Stimulated activated naive CD8-positive, alpha-beta T cell treated with anti-CD3 and anti-CD28 coated beads, Interleukin-15, amount 100 ng/mL, for 72 hours (primary cell): ENCODE data around the gene MISP.
"Not testable (repeated sequence)": the region's sequence is repeated elsewhere in the genome, so short reads cannot be mapped to it uniquely, and the experiment has no call there.

Experiments used
- ATAC-seq: fragments of 150-1000 bp; cut with Tn5 transposase; 2 replicates; pipeline ENCODE4 v1.10.0; 2021; ENCODE audit warnings: mild to moderate bottlenecking, moderate library complexity
- DNase-seq, 2 donors: peaks; one replicate each; pipeline ENCODE4 v3.0.0; 2021 to 2022
- H3K27ac Mint-ChIP-seq, 2 donors: one replicate each; pipeline ENCODE4 v1.8.0; 2022; ENCODE audit warnings: mild to moderate bottlenecking in 2 of 2, mixed read lengths in 2 of 2, moderate library complexity in 2 of 2
- H3K27me3 Mint-ChIP-seq: one replicate; pipeline ENCODE4 v1.8.0; 2022; ENCODE audit warnings: mixed read lengths
- H3K4me1 Mint-ChIP-seq: one replicate; pipeline ENCODE4 v1.8.0; 2022; ENCODE audit warnings: mild to moderate bottlenecking, mixed read lengths
- H3K4me3 Mint-ChIP-seq, 2 donors: one replicate each; pipeline ENCODE4 v1.8.0; 2022; ENCODE audit warnings: mild to moderate bottlenecking in 2 of 2, mixed read lengths in 2 of 2, moderate library complexity in 1 of 2
- H3K9me3 Mint-ChIP-seq, 2 donors: one replicate each; pipeline ENCODE4 v1.8.0; 2022; ENCODE audit warnings: mixed read lengths in 2 of 2

Gene MISP

DNA sequence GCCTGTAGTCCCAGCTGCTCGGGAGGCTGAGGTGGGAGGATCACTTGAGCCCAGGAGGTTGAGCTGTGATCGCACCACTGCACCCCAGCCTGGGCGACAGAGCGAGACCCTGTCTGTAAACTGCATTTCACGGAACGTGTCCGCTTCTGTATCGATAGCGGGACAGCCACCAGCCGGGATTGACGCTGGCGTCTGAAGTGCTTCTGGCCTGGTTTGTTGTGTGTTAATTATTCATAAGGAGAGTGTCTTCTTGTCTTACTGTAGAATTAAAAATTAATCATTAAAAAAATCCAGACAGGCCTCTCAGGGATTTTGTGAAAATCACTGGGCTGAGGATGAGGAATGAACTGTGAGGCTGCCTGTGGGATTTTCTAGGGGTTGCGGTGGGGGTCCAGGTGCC is 16.2 kb upstream of the MISP start:
- H3K4me1 Mint-ChIP-seq, result peaks cover 28% of the 10 kb centered on the region
- DNase-seq (no peak), ATAC-seq (no peak)
- no peaks in the 10 kb centered on the region for H3K9me3 Mint-ChIP-seq
- H3K27ac Mint-ChIP-seq, result peak overlapping the region in 1 of 2 donors; percentile 89
- peaks cover 12% of the 10 kb centered on the region for H3K27me3 Mint-ChIP-seq
- H3K4me3 Mint-ChIP-seq, result no peak overlapping the region

DNA sequence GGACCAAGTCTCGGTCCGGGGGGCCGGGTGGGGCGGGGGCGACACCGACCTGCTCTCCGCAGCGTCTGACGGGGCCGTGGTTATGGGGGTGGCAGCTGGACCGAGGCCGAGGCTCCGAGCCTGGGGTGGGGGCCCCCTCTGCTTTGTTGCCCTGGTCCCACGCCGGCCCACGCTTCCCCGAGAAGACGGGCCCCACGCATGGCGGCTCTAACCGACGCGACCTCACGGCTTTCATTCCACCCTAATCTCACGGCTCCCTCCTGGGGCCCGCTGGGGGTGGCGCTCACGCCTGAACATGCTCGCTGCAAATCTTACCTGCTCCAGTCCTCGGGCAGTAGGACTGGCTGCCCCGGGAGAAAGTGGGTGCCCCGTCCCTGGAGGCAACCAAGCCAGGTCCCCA is 14.8 kb upstream of the MISP start:
- DNase-seq (no peak), ATAC-seq (no peak)
- no peak overlapping the region for H3K4me3 Mint-ChIP-seq
- H3K9me3 Mint-ChIP-seq, result no peaks in the 10 kb centered on the region
- no peak overlapping the region for H3K27ac Mint-ChIP-seq
- H3K27me3 Mint-ChIP-seq, result peaks cover 12% of the 10 kb centered on the region
- H3K4me1 Mint-ChIP-seq, result peaks cover 28% of the 10 kb centered on the region

DNA sequence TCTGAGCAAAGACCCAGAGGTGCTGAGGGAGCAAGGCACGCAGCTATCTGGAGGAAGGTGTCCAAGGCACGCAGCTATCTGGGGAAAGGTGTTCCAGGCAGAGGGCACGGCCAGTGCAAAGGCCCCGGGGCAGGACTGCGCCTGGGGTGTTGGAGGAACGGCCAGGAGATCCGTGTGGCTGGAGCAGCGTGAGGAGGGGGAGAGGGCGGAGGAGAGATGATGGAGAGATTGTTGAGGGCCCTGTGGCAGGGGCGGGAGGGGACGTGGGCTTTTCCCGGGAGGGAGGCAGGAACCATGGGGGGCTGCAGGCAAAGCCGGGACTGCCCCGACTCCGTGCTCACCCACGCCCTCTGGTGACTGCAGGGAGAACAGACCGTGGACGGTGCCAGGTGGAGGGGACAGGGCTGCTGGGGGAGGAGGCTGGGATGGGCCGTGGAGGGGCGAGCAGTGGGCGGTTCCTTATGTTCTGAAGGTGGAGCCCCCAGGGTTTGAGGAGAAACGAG is 13.3 kb upstream of the MISP start:
- ATAC-seq, result peak; percentile 71
- H3K4me1 Mint-ChIP-seq, result peaks cover 23% of the 10 kb centered on the region
- peak; percentile 42 to 62 for DNase-seq
- no peak overlapping the region for H3K4me3 Mint-ChIP-seq
- peak overlapping the region in 1 of 2 donors; percentile 63 for H3K27ac Mint-ChIP-seq
- H3K9me3 Mint-ChIP-seq, result no peaks in the 10 kb centered on the region
- peaks cover 12% of the 10 kb centered on the region for H3K27me3 Mint-ChIP-seq

DNA sequence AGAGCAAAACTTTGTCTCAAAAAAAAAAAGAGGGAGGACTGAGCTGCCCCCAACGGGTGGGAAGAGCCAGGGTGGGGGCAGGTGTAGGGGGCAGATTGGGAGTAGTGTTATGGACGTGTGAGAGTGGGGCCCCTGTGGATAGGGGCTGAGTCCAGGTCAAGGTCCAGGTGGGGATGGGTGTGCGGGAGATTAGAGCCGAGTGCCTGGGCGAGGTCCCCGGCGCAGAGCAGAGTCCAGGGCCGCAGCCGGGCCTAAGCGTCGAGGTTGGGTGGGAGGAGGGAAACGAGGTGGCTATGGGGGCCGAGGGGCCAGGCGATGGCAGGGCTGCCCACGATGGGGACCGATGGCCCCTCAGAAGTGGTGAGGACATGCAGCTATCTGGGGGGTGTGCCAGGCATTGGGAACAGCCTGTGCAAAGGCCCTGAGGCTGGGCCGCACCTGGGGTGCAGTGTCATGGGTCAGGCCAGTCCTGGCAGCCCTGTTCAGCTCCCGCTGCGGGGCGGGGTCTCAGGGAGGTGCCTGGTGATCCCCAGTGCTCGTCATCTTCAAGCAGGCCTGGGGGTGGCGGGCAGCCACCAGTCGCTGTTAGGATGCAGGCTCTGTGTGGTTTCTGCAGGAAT is 12.3 kb upstream of the MISP start:
- no peak for DNase-seq
- ATAC-seq, result no peak
- no peak overlapping the region for H3K4me3 Mint-ChIP-seq
- peaks cover 0 to 5% of the 10 kb centered on the region in 2 donors for H3K9me3 Mint-ChIP-seq
- no peak overlapping the region for H3K27ac Mint-ChIP-seq
- peaks cover 12% of the 10 kb centered on the region for H3K27me3 Mint-ChIP-seq
- peaks cover 15% of the 10 kb centered on the region for H3K4me1 Mint-ChIP-seq

DNA sequence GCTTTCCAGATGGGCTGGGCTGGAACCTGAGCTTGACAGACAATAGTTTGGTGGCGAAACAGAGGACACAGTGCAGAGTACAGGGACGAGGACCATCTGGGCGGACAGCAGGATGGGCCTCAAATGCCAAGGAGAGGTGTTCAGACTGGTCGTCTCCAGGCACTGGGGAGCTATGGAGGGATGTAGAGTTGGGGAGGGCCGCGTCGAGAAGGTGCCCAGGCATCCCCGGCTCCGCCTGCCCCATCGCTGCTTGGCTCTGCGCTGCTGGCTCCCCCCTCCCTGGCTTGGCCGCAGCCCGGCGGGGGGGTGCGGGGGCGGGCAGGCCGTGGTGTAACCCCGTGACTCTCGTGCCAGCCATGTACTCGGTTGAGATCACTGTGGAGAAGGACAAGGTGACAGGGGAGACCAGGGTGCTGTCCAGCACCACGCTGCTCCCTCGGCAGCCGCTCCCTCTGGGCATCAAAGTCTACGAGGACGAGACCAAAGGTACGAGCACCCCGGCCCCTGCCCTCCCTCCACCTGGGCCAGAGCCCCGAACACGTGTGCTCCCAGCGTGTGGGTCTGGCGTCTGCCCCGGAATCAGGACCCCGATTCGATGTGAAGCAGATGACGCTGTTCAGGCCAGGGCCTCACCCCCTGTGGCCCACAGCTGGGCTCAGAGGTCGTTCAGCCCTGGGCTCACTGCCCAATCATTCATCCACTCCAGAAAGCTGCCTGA is 10.8 kb upstream of the MISP start:
- no peak for ATAC-seq
- H3K4me3 Mint-ChIP-seq, result no peak overlapping the region

DNA sequence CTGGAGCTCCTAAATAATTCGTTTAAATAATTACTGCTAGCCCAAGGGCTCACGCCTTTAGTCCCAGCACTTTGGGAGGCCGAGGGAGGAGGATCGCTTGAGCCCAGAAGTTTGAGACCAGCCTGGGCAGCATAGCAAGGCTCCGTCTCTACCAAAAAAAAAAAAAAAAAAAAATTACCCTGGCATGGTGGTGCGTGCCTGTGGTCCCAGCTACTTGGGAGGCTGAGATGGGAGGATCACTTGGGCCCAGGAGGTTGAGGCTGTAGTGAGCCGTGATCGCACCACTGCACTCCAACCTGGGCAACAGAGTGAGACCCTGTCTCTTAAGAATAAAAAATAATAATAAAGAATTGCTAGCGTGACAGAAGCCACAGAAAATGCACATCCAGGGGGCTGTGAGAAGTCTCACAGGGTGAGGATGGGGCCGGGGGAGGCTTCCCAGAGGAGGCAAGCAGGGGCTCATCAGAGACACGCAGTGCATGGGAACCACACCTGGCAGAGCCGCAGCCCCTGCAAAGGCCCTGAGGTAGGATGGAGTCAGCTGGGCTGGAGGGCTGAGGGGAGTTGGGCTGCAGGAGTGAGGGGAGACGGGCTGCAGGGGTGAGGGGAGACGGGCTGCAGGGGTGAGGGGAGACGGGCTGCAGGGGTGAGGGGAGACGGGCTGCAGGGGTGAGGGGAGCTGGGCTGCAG is 10.0 kb upstream of the MISP start:
- H3K4me3 Mint-ChIP-seq, DNase-seq, ATAC-seq, H3K4me1 Mint-ChIP-seq, H3K27ac Mint-ChIP-seq: not testable (repeated sequence)
- Mint-ChIP-seq H3K9me3 (peaks cover 0 to 10% of the 10 kb centered on the region in 2 donors), H3K27me3 (peaks cover 12% of the 10 kb centered on the region)

More for the DNA sequence above, 10.8 kb upstream of the MISP start:
- Mint-ChIP-seq H3K4me1 (peaks cover 8% of the 10 kb centered on the region), H3K9me3 (peaks cover 0 to 6% of the 10 kb centered on the region in 2 donors), H3K27me3 (peaks cover 12% of the 10 kb centered on the region), H3K27ac (no peak overlapping the region)
- no peak for DNase-seq

DNA sequence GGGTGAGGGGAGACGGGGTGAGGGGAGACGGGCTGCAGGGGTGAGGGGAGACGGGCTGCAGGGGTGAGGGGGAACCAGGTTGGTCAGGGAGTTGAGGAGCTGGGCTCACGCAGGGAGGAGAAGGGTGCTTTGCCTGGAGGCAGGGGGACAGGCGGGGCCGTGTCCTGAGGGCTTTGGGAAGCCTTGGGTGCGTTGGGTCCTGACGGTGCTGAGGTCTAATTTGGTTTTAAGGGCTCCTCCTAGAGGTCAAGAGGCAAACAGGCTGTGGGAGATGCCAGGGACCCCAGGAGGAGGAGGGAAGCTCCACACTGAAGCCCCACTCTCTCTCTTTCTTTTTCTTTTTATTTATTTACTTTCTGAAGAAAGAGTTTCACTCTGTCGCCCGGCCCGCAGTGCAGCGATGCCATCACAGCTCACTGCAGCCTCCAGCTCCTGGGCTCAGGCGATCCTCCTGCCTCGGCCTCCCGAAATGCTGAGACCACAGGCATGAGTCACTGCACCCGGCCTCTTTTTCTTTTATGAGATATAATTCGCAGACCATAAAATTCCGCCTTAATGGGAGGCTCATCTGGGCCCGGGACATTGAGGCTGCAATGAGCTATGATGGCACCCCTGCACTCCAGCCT is 9.3 kb upstream of the MISP start:
- no peak overlapping the region for H3K4me3 Mint-ChIP-seq
- peaks cover 8% of the 10 kb centered on the region for H3K4me1 Mint-ChIP-seq
- peaks cover 0 to 16% of the 10 kb centered on the region in 2 donors for H3K9me3 Mint-ChIP-seq
- peaks cover 12% of the 10 kb centered on the region for H3K27me3 Mint-ChIP-seq
- DNase-seq (no peak), ATAC-seq (peak; percentile 57)
- no peak overlapping the region for H3K27ac Mint-ChIP-seq

DNA sequence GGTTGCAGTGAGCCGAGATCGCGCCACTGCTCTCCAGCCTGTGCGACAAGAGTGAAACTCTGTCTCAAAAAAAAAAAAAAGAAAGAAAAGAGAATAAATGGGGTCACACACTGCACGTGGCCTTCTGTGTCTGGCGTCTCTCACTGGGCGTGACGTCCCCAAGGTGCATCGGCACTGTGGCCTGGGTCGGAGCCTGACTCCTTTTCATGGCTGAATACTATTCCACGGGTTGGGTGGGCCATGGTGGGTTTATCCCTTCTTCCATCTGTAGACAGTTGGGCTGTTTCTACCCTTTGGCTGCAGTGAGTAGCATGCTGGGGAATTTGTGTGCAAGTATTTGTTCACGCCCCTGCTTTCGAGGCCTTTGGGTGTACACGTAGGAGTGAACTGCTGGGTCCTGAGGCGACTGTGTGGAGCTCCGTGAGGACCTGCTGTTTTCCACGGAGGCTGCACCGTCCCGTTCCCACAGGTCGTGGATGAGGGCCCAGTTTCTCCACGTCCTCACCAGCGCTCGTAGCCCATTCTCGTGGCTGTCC is 8.3 kb upstream of the MISP start:
- ATAC-seq, result no peak
- peaks cover 2% of the 10 kb centered on the region for H3K4me1 Mint-ChIP-seq
- no peak overlapping the region for H3K27ac Mint-ChIP-seq
- DNase-seq, result no peak
- peaks cover 0 to 19% of the 10 kb centered on the region in 2 donors for H3K9me3 Mint-ChIP-seq
- no peak overlapping the region for H3K4me3 Mint-ChIP-seq
- H3K27me3 Mint-ChIP-seq, result peaks cover 5% of the 10 kb centered on the region

DNA sequence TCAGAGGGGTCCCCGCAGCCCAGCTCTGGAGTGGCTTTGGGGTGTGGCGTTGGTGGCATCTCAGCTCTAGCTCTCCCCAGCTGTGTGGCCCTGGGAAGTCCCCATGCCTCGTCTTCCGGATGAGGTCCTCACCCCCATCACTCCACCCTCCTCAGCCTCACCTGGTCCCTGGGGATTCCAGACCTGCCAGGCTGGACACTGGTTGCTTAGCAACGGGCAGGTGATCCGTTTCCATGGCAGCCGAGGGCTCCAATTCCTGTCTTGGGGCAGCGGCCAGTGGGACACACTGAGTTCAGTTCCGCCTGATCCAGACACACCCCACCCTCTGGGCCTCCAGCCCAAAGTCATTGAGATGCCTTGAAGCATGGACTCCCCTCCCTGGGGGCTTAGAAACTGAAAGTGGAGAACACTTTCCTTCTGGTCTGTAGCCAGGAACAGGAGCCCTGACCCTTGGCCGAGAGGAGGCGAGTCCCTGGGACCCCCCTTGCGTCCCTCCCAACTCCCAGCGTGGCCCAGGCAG is 7.7 kb upstream of the MISP start:
- no peaks in the 10 kb centered on the region for H3K27me3 Mint-ChIP-seq
- H3K9me3 Mint-ChIP-seq, result peaks cover 0 to 21% of the 10 kb centered on the region in 2 donors
- H3K27ac Mint-ChIP-seq, result no peak overlapping the region
- ATAC-seq (no peak), DNase-seq (no peak)
- no peaks in the 10 kb centered on the region for H3K4me1 Mint-ChIP-seq
- no peak overlapping the region for H3K4me3 Mint-ChIP-seq

DNA sequence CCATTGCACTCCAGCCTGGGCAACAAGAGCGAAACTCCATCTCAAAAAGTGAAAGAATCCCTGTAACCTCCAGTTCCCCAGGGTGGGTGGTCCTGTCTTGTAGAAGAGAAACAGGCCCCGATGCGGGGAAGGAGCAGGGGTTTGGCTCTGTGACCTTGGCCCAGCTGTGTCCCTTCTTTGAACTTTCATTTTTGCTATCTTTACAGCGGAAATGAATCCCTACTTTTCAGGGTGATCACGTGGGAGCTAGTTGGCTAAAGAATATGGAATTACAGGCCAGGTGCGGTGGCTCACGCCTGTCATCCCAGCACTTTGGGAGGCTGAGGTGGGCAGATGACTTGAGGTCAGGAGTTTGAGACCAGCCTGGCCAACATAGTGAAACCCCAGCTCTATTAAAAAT is 5.8 kb upstream of the MISP start:
- not testable (repeated sequence) for H3K4me1 Mint-ChIP-seq, DNase-seq, H3K27me3 Mint-ChIP-seq, H3K27ac Mint-ChIP-seq, H3K4me3 Mint-ChIP-seq, ATAC-seq
- peaks cover 0 to 21% of the 10 kb centered on the region in 2 donors for H3K9me3 Mint-ChIP-seq

DNA sequence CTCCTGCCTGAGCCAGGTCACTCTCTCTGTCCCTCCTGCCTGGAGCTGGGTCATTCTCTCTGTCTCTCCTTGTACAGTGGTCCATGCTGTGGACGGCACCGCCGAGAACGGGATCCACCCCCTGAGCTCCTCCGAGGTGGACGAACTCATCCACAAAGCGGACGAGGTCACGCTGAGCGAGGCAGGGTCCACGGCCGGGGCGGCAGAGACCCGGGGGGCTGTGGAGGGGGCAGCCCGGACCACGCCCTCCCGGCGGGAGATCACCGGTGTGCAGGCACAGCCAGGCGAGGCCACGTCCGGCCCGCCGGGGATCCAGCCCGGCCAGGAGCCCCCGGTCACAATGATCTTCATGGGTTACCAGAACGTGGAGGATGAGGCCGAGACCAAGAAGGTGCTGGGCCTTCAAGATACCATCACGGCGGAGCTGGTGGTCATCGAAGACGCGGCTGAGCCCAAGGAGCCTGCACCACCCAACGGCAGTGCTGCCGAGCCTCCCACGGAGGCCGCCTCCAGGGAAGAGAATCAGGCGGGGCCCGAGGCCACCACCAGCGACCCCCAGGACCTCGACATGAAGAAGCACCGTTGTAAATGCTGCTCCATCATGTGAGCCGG is 4.6 kb upstream of the MISP start:
- no peaks in the 10 kb centered on the region for H3K4me1 Mint-ChIP-seq
- H3K9me3 Mint-ChIP-seq, result peaks cover 0 to 21% of the 10 kb centered on the region in 2 donors
- DNase-seq (no peak), ATAC-seq (peak; percentile 36)
- H3K27ac Mint-ChIP-seq, result no peak overlapping the region
- H3K4me3 Mint-ChIP-seq, result no peak overlapping the region
- no peaks in the 10 kb centered on the region for H3K27me3 Mint-ChIP-seq

DNA sequence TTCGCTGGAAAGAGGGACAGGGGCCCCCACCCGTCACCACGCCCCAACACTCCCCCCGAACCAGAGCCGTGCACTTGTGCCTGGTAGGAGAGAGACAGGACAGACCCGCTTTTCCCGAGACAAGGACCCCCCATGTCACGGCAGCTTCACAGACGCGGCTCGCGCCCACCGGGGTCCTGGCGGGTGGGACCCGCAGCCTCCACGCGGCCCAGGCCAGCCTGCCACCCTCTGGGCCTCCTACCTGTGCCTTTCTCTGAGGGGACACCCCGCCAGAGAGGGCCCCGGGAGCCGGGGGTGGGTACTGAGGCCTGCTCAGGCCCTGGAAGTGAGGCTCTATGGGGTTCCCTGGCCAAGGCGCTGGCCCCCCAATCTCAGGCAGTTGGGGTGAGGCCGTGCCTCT is 4.0 kb upstream of the MISP start:
- Mint-ChIP-seq H3K9me3 (peaks cover 0 to 21% of the 10 kb centered on the region in 2 donors), H3K27ac (no peak overlapping the region), H3K27me3 (no peaks in the 10 kb centered on the region), H3K4me1 (no peaks in the 10 kb centered on the region), H3K4me3 (no peak overlapping the region)
- ATAC-seq (peak; percentile 35), DNase-seq (no peak)

DNA sequence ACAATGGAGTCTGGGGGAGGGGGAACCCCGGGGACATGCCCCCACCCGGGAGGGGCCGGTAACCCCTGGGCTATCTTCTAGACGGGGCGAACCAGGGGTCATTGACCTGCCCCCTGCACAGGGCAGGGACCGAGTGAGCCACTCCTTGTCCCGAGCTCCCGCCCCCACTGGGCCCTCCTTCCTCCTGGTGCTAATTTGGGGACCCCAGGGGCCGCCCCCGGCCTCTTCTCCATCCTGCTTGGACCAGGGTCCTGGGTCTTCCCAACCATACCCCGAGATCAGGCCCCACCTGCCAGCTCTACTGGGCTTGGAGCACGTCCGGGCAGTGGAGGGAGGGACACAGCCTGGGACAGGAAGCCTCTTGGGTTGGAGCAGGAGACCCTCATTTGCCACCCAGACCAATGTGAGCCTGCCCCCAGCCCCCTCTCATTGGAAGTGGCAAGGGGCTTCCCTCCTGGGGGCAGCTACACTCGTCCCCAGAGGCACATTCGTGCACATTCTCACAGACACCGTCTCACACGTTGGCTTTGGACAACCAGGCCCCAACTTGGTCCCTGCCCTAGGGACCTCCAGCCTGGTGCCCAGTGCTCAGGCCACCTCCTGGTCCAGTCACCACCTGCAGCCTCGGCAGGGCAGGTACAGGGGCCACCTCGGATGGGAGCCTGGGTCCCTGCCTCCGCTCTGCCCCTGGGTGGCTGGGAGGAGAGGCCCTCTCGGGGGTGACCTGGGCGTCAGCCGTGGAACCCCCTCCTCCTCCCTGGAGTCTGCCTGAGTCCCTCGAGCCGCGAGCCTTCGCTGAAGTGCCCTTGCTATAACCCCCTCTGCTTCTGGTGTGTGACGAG is 3.3 kb upstream of the MISP start:
- ATAC-seq, result peak; percentile 52

DNA sequence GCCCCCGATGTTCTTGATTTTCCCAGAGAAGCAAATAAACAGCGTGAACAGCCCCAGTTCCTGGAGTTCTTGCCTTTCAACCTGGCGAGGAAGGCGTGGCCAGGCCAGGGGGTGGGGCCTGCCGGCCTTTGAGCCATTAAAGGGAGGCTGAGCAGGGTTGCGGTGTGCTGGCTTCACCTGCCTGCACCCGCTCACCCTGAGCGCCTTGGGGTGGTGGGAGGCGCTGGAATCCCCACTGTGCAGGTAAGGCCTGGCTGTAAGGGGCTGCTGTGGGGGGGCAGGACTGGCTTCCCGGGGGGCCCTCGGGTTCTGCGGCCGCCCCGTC is 2.7 kb upstream of the MISP start:
- H3K27ac Mint-ChIP-seq, result no peak overlapping the region
- no peaks in the 10 kb centered on the region for H3K4me1 Mint-ChIP-seq
- peaks cover 0 to 20% of the 10 kb centered on the region in 2 donors for H3K9me3 Mint-ChIP-seq
- DNase-seq (no peak), ATAC-seq (no peak)
- no peaks in the 10 kb centered on the region for H3K27me3 Mint-ChIP-seq
- H3K4me3 Mint-ChIP-seq, result no peak overlapping the region

More for the DNA sequence above, 3.3 kb upstream of the MISP start:
- H3K27me3 Mint-ChIP-seq, result no peaks in the 10 kb centered on the region
- no peaks in the 10 kb centered on the region for H3K4me1 Mint-ChIP-seq
- H3K27ac Mint-ChIP-seq, result no peak overlapping the region
- no peak for DNase-seq
- peaks cover 0 to 21% of the 10 kb centered on the region in 2 donors for H3K9me3 Mint-ChIP-seq
- H3K4me3 Mint-ChIP-seq, result no peak overlapping the region
